Tongue (tissue), 2 donors: Measurements from ENCODE around the gene RNASE13. TPM values are rescaled to one million over a fixed set of nuclear protein-coding genes. Genes with fewer than 3 reads are reported as not detected.
"Not testable (repeated sequence)": the region's sequence is repeated elsewhere in the genome, so short reads cannot be mapped to it uniquely, and the experiment has no call there.

Source experiments
- DNase-seq: peaks from one replicate; pipeline ENCODE4 v3.0.0-alpha.2; 2015
- total RNA-seq: library from RNA; depleted of rRNA; stranded (reverse); fragments of >200 nt; gene quantifications from one replicate; pipeline ENCODE4 v1.2.3, GENCODE V29; 2014

RNASE13 gene
- total RNA-seq, 1 donor from 2014 or later: not detected

DNA sequence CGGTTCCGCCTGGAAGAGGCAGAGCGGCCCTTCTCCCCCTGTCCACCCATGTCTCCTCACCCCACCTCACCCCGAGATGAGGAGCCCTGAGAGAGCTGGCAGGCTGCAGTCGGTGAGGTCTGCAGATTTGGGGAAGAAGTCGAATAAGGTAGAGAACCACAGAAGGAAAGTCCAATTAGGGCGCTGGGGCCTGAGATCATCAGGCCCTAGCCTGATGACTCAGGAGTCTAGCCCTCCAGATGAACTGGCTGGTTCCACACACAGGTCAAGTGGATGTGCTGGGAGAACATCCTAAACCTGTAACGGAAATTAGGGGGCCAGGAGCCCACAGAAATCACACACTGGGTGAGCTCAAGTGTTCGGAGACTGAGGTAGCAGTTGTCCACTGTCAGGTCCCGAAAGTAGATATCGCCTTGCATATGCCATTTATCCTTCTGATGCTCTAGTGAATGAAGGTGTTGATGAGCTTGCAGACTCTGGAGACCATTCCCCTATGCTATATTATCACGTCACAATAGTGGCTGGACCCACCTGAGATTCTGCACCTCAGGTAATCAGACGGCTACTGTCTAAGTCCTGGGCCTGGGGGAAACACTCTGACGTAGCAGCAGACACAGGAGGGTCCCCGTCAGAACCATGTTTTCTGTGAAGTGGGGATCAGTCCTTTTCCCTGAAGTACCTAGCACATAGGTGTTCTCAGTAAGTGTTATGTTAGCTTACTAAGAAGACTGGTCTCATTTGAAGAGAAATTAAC is 45.7 kb downstream of the RNASE13 start:
- DNase-seq: no peak

DNA sequence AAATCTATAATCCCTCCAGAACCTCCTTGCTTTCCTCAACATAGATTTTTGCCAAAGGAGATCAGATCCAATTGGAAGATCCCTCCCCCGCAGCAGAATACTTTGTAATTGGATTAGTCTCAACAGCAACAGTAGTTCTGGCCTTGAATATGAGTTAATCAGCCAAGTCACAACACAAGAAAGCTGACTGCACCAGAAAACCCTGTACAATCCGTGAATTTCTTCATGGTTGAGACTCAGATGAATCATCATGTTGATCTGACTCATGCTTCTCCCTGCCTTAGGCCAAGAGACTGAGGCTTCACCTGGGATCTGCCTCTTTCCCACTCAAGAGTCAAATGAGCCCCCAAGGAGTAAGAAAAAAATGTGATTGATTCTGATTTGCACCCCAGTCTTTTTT is 47.8 kb downstream of the RNASE13 start:
- DNase-seq: no peak

DNA sequence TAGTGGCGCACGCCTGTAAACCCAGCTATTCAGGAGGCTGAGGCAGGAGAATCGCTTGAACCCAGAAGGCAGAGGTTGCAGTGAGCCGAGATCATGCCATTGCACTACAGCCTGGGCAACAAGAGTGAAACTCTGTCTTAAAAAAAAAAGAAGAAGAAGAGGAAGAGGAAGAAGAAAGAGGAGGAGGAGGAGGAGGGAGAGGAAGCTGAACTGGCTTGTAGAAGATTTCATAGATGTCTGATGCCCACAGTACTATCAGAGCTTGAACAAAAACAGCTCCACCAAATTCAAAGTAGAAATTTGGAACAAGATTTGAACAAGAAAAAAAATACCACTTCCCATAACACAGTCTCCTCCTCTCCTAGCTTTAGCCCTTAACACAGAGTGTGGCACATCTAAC is 49.0 kb downstream of the RNASE13 start:
- DNase-seq: not testable (repeated sequence)

Other genes starting within 250 kb of the RNASE13 start
- gene RNASE1, start 232.0 kb downstream of the RNASE13 start, total RNA-seq: 38.5 TPM
- not detected for gene RNASE3, start 143.4 kb downstream of the RNASE13 start, total RNA-seq
- 0.82 TPM for gene RNASE2, start 79.3 kb downstream of the RNASE13 start, total RNA-seq
- gene METTL17, start 44.8 kb downstream of the RNASE13 start, total RNA-seq: 57.3 TPM
- 5.6 TPM for gene SLC39A2, start 35.5 kb downstream of the RNASE13 start, total RNA-seq
- gene NDRG2, start 9.7 kb downstream of the RNASE13 start, total RNA-seq: 230 TPM
- not detected for gene TPPP2, start 4.6 kb downstream of the RNASE13 start, total RNA-seq
- gene RNASE7, start 7.6 kb upstream of the RNASE13 start, total RNA-seq: 1.2 TPM
- gene RNASE8, start 23.0 kb upstream of the RNASE13 start, total RNA-seq: not detected
- 79.2 TPM for gene ARHGEF40, start 35.5 kb upstream of the RNASE13 start, total RNA-seq
- gene ZNF219, start 63.8 kb upstream of the RNASE13 start, total RNA-seq: 15.1 TPM
- not detected for gene TMEM253, start 66.3 kb upstream of the RNASE13 start, total RNA-seq
- gene OR5AU1, start 121.3 kb upstream of the RNASE13 start, total RNA-seq: not detected
- 509 TPM for gene HNRNPC, start 234.6 kb upstream of the RNASE13 start, total RNA-seq
- 0.41 TPM for gene RPGRIP1, start 245.3 kb upstream of the RNASE13 start, total RNA-seq